ENCODE data around the gene VWA1. TPM values are rescaled to one million over a fixed set of nuclear protein-coding genes. Genes with fewer than 3 reads are reported as not detected.
"Not testable (repeated sequence)": the region's sequence is repeated elsewhere in the genome, so short reads cannot be mapped to it uniquely, and the experiment has no call there.

Gene VWA1
- total RNA-seq, 1 experiment from 2014 or later = 56.6 TPM

DNA sequence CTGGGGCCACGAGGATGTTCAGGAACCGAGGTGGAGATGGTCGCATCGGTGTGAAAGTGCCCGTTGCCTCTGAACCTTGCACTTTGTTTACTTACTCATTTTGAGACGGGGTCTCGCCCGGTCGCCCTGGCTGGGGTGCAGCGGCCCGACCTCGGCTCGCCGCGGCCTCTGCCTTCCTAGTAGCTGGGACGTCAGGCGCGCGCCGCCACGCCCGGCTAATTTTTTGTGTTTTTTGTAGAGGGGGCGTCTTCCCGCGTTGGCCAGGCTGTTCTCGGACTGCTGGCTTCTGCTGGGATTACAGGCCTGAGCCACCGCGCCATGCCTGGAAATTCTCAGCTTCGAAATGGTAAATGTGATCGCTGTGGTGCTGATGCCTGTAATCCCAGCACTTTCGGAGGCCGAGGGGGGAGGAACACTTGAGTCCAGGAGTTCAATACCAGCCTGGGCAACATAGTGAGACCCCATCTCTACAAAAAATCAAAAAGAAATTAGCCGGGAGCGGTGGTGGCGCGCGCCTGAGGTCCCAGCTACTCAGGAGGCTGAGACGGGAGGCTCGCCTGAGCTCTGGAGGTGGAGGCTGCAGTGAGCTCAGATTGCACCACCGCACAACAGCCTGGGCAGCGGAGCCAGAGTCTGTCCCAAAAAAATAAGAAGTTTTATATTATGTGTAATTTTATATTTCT is 27.7 kb upstream of the VWA1 start:
- H3K79me2 ChIP-seq (ENCODE audit: low read depth) = peaks cover 50% of the 10 kb centered on the region
- peak overlapping the region; percentile 88 for H3K4me2 ChIP-seq
- DNase-seq = peak in 1 of 2 experiments; percentile 47
- TF ChIP-seq CTCF (conservative IDR thresholded peaks at IDR 0.05) = no peak; the same call in 1 of the 2 replicates
- no peak for TF ChIP-seq EZH2 (IDR thresholded peaks at IDR 0.05; ENCODE audit: low read depth)
- intact Hi-C loops (cut with micrococcal nuclease; ENCODE audit: unreplicated experiment) = loop anchor here (2.0 kb wide), 2 partner anchors 25 to 33 kb away; no protein-coding TSS in a partner anchor
- H3K4me1 ChIP-seq (replicated peaks; ENCODE audit: insufficient read depth) = peaks cover 19% of the 10 kb centered on the region
- ChIA-PET POLR2A (ENCODE audit: unreplicated experiment) (interaction anchor here (0.5 to 0.6 kb wide), 2 partner anchors 13 to 23 kb away, joined by 5 to 6 read pairs; no protein-coding TSS in a partner anchor), CTCF (no interaction called here)
- H3K4me3 ChIP-seq = peak overlapping the region; percentile 80
- peaks cover 13% of the 10 kb centered on the region; the same call in 1 of the 2 replicates for H3K36me3 ChIP-seq (ENCODE audit: low read depth)
- no peaks in the 10 kb centered on the region for H3K9me3 ChIP-seq (ENCODE audit: insufficient read depth, low read depth)
- H3K9me2 ChIP-seq (ENCODE audit: insufficient read depth) = no peaks in the 10 kb centered on the region
- H4K20me1 ChIP-seq (ENCODE audit: insufficient read depth) = peaks cover 8% of the 10 kb centered on the region
- peak overlapping the region; percentile 44 for H3K27ac ChIP-seq
- peak overlapping the region; percentile 85 for H2AFZ ChIP-seq
- H3F3A ChIP-seq (ENCODE audit: insufficient read depth, low read depth) = peaks cover 41% of the 10 kb centered on the region
- BruUV-seq (replicated peaks) = no TSS peak
- H3K27me3 ChIP-seq (ENCODE audit: insufficient read depth, low read depth) = no peaks in the 10 kb centered on the region

DNA sequence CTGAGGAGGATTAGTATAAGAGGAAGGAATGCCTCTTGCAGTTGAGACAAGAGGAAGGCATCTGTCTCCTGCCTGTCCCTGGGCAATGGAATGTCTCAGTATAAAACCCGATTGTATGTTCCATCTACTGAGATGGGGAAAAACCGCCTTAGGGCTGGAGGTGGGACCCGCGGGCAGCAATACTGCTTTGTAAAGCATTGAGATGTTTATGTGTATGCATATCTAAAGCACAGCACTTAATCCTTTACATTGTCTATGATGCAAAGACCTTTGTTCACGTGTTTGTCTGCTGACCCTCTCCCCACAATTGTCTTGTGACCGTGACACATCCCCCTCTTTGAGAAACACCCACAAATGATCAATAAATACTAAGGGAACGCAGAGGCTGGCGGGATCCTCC is 25.3 kb upstream of the VWA1 start:
- H3K9me3 ChIP-seq (ENCODE audit: insufficient read depth, low read depth); BruUV-seq (replicated peaks); H3K9me2 ChIP-seq (ENCODE audit: insufficient read depth); H3K36me3 ChIP-seq (ENCODE audit: low read depth); DNase-seq; POLR2A ChIA-PET (ENCODE audit: unreplicated experiment); H3K4me3 ChIP-seq; H2AFZ ChIP-seq; intact Hi-C loops (cut with micrococcal nuclease; ENCODE audit: unreplicated experiment); H3K4me2 ChIP-seq; H3K27ac ChIP-seq; H3K27me3 ChIP-seq (ENCODE audit: insufficient read depth, low read depth); H4K20me1 ChIP-seq (ENCODE audit: insufficient read depth): not testable (repeated sequence)
- Histone ChIP-seq H3K79me2 (ENCODE audit: low read depth) (peaks cover 44% of the 10 kb centered on the region), H3K4me1 (replicated peaks; ENCODE audit: insufficient read depth) (peaks cover 18% of the 10 kb centered on the region), H3F3A (ENCODE audit: insufficient read depth, low read depth) (peaks cover 16% of the 10 kb centered on the region; the same call in 1 of the 2 replicates)
- CTCF ChIA-PET = interaction anchor here (0.6 kb wide), 1 partner anchor 16 kb away, joined by 3 read pairs; no protein-coding TSS in a partner anchor

GRCh38 chr1:1411626-1412025 is 23.9 kb upstream of the VWA1 start:
- Histone ChIP-seq H3F3A (ENCODE audit: insufficient read depth, low read depth) (peaks cover 12% of the 10 kb centered on the region; the same call in 1 of the 2 replicates), H3K4me3 (no peak overlapping the region), H3K4me1 (replicated peaks; ENCODE audit: insufficient read depth) (peaks cover 8% of the 10 kb centered on the region), H3K9me2 (ENCODE audit: insufficient read depth) (no peaks in the 10 kb centered on the region), H3K27me3 (ENCODE audit: insufficient read depth, low read depth) (no peaks in the 10 kb centered on the region), H3K79me2 (ENCODE audit: low read depth) (peaks cover 30% of the 10 kb centered on the region), H4K20me1 (ENCODE audit: insufficient read depth) (peaks cover 8% of the 10 kb centered on the region), H2AFZ (no peak overlapping the region), H3K9me3 (ENCODE audit: insufficient read depth, low read depth) (no peaks in the 10 kb centered on the region), H3K36me3 (ENCODE audit: low read depth) (no peaks in the 10 kb centered on the region), H3K27ac (no peak overlapping the region), H3K4me2 (no peak overlapping the region)
- BruUV-seq (replicated peaks) = no TSS peak
- TF ChIP-seq CTCF (conservative IDR thresholded peaks at IDR 0.05) = no peak
- TF ChIP-seq EZH2 (IDR thresholded peaks at IDR 0.05; ENCODE audit: low read depth) = no peak
- intact Hi-C loops (cut with micrococcal nuclease; ENCODE audit: unreplicated experiment) = no loop called here
- ChIA-PET POLR2A (ENCODE audit: unreplicated experiment) (interaction anchor here (0.6 kb wide), 1 partner anchor 14 kb away, joined by 4 read pairs; a partner anchor contains a TSS), CTCF (interaction anchor here (0.7 kb wide), 1 partner anchor 48 kb away, joined by 4 read pairs; no protein-coding TSS in a partner anchor)
- no peak for DNase-seq

- H3K4me2 ChIP-seq; H3K9me2 ChIP-seq (ENCODE audit: insufficient read depth); intact Hi-C loops (cut with micrococcal nuclease; ENCODE audit: unreplicated experiment); CTCF ChIA-PET; DNase-seq; H3K4me1 ChIP-seq (replicated peaks; ENCODE audit: insufficient read depth); H4K20me1 ChIP-seq (ENCODE audit: insufficient read depth); H3K27ac ChIP-seq; BruUV-seq (replicated peaks); H3K4me3 ChIP-seq; H2AFZ ChIP-seq; POLR2A ChIA-PET (ENCODE audit: unreplicated experiment); H3K27me3 ChIP-seq (ENCODE audit: insufficient read depth, low read depth); H3K36me3 ChIP-seq (ENCODE audit: low read depth); H3K9me3 ChIP-seq (ENCODE audit: insufficient read depth, low read depth): not testable (repeated sequence)
- H3K79me2 ChIP-seq (ENCODE audit: low read depth) = peaks cover 23% of the 10 kb centered on the region
- peaks cover 12% of the 10 kb centered on the region; the same call in 1 of the 2 replicates for H3F3A ChIP-seq (ENCODE audit: insufficient read depth, low read depth)
Measured at GRCh38 chr1:1412311-1412902, 23.1 kb upstream of the VWA1 start.
